Epithelial cell of prostate (primary cell): ENCODE measurements around the gene SDS.
A peak's percentile ranks its signal among the peaks of the same experiment; 100 is the strongest.
"Not testable (repeated sequence)": the region's sequence is repeated elsewhere in the genome, so short reads cannot be mapped to it uniquely, and the experiment has no call there.

Source experiments
- DNase-seq: peaks from one replicate; pipeline ENCODE4 v3.0.0-alpha.2; 2011; ENCODE audit warnings: low read depth, low spot score
- H3K27ac ChIP-seq: fragments of 450-650 bp; 2 replicates; pipeline ENCODE4 v1.5.1; 2017; ENCODE audit warnings: mild to moderate bottlenecking

SDS gene

DNA sequence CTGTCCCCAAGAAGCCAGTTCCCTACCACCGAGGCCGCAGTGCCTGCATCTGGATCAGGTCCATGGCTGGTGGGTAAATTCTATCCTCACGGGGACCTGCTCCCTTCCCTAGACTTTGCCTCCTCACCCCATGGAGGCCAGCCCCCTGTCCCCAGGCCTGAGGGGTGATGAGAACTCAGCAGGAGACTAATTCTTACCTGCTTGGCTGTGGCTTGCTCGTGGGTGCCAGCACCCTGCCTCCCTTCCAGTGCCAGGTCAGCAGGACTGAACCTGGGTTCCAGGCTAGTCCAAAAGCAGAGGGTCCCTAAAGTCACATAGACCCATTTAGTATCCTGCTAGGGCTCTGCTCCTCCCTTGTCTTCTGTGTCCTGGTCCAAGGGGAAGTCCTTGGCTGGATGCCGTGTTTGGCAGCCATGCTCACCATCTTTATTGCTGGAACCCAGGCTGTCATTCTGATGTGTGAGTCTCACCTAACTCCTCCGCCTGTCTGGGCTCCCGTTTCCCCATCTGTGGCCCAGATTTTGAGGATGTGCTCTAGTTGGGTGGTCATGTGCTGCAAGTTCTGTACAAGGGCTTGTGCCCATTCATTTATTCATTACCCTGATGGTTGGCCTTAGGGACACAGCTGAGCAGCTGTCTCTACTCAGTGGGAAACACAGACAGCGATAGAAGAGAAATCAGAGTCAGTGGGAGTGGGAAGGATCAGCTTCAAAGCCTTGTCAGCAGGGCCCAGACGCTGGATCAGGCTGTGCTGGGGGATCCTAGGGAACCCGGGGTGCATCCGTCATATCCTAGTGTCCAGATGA is 44.4 kb downstream of the SDS start:
- DNase-seq = no peak
- H3K27ac ChIP-seq = no peak overlapping the region

DNA sequence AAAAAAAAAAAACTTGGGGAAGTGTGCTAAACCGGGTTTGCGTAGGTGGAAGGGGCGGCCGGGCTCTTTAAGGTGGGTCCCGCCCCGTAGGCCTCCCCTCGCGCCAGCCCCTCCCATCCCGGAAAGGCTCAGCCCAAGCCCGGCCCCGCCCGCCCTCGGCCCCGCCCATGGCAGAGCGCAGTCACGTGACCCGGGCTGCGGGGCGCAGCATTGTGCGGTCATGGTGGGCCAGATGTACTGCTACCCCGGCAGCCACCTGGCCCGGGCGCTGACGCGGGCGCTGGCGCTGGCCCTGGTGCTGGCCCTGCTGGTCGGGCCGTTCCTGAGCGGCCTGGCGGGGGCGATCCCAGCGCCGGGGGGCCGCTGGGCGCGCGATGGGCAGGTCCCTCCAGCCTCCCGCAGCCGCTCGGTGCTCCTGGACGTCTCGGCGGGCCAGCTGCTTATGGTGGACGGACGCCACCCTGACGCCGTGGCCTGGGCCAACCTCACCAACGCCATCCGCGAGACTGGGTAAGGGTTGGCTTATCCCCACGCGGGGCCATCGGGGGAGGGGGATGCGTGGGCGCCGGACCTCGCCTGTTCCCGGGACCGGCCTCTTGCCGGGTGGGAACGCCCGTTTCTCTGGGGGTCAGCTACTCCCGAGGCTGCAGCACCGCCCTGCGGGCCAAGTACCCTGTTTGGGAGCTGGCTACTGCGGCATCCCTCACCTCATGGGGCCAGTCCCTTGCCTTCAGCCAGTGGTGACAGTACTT is 45.1 kb downstream of the SDS start, which contains the start of gene PLBD2:
Gene PLBD2 (plus strand): TSS at position 207 of the 752 bp plus-strand sequence. CDS start 14 bp downstream, at position 221.
- peak; percentile 33 for DNase-seq
- peak within 1 kb of the TSS; percentile 14 for H3K27ac ChIP-seq

DNA sequence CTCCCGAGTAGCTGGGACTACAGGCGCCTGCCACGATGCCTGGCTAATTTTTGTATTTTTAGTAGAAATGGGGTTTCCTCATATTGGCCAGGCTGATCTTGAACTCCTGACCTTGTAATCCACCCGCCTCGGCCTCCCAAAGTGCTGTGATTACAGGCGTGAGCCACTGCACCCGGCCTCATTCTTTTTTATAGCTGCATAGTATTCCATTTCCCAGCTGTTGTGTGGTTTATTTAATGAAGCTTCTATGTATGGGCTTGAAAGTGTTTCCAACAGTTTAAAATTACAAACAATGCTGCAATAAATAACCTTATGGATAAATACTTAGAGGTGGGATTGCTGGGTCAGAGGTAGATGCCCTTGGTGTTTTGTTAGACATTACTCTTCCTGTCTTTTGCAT is 49.5 kb downstream of the SDS start:
- not testable (repeated sequence) for DNase-seq, H3K27ac ChIP-seq

DNA sequence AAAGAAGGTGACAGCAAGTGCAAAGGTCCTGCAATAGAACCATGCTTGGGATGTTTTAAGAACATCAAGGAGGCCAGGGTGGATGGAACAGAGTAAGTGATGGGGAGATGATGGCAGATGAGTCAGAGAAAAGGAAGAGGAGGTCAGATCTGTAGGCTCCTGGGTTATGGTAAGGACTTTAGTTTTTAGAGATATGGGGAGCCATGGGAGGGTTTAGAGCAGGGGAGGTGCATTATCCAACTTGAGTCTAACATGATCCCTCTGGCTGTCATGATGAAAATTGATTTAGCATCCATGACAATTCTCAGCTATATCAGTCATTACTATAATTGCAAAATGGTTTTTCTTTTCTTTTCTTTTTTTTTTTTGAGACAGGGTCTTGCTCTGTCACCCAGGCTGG is 52.6 kb downstream of the SDS start:
- no peak for DNase-seq
- no peak overlapping the region for H3K27ac ChIP-seq

DNA sequence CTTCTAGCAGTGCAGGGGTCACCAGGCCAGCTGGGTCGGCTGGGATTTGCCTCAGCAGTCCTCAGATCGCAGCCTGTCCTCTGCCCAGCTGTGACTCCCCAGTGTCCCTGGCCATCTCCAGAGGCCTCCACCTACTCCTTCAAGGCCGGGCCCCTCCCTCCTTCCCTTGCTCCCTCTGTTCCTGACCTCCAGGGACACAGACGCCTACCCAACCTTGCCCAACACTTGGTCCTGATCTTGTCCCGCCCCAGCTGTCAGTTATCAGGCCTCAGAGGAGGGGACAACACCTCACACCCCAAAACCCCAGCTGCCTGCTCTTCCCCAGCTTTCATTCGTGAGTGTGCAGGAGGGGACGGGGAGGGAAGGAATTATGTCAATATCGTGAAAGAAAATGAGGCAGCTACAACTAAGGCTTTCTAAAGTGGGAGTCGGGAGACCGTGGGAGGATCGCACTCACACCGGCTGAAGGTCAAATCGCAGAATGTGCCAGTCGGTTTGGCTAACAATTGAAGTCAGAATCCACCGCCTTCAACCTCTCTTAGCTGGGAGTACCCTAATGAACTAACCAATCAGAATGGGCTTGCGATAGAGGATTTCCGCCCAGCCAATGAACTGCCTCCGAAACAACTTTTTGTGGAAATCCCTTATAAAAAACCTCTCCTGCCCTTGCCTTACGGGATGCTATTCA is 54.7 kb downstream of the SDS start:
- no peak for DNase-seq
- no peak overlapping the region for H3K27ac ChIP-seq

DNA sequence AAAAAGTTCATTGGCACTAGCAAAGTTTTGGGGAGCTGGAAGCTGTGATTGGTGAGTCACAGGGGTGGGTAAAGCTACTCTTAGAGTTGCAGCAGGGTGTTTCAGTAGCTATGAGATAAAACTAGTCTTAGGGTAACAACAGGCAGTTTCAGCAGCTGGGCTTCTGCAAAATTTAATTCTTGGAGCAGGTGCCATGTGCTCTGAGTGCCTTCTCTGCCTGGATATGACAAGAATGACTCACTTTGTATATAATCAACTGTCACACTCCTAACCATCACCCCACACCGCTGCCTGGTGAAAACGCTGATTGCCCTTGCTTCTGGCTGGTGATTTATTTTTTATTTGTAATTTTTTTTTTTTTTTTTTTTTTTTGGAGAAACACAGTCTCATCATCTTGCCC is 55.8 kb downstream of the SDS start:
- DNase-seq = no peak
- no peak overlapping the region for H3K27ac ChIP-seq

DNA sequence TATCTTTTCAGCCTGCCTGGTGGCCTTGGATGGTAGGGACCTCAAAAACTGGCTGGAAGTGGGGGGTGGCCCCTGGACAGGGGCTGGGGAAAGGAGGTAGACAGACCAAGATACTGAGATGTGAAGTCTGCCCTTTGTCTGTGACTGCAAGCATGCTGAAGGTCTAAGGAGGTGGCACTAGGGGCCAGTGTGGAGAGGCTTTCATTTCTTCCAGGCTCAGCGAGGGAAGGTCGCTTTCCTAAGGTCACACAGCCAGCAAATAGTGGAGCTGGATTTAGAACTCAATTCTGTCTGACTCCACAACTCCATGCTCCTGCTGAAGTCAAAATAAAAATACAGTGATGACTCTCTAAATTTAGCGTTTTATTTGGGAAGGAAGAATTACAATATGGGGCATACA is 56.6 kb downstream of the SDS start:
- H3K27ac ChIP-seq = no peak overlapping the region
- no peak for DNase-seq

DNA sequence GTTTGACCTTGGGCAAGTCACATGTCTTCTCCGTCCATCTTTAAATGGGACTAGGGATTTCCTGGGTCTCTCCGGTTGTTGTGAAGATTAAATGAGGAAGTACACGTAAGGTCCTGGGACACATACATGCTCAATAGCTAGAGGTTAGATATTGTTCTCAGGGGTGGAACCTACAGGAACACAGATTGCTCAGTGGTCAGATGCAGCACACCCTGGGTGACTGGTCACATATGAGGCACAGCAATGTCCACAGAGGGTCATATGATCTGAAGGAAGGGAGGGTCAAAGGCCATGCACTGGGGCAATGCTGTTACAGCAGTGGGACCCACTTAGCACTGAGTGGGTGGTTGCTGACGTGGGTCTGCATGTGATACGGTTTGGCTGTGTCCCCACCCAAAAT is 57.3 kb downstream of the SDS start:
- no peak for DNase-seq
- no peak overlapping the region for H3K27ac ChIP-seq

DNA sequence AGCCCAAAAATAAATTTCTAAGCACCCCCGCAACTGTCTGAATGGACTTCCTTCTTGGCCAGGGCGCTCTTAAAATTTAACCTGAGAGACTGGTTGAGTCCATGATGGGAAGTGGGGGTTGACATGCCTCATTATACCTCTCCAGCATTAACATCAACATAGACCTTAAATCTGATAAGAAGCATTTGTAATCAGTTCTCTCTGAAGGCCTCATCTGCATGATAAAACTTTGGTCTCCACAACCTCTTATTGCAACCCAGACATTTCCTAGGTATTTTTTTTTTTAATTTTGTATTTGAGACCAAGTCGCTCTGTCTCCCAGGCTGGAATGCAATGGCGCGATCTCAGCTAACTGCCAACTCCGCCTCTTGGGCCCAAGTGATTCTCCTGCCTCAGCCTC is 58.4 kb downstream of the SDS start:
- H3K27ac ChIP-seq = no peak overlapping the region
- no peak for DNase-seq
